IMR-90 (cell line): ENCODE measurements around the gene RPP40. TPM values are rescaled to one million over a fixed set of nuclear protein-coding genes. Genes with fewer than 3 reads are reported as not detected.
A peak's percentile ranks its signal among the peaks of the same experiment; 100 is the strongest.

Experiments used
- ATAC-seq: fragments of 200-7000 bp; cut with Tn5 transposase; 2 replicates; pipeline ENCODE4 v1.9.1; 2020; ENCODE audit warnings: low read depth, mild to moderate bottlenecking, moderate library complexity
- BruUV-seq: library from RNA; stranded (reverse); fragments of 400-500 nt; replicated peaks from 2 replicates; lab custom pipeline; 2021; lab: Mats Ljungman, UMichigan
- CTCF ChIA-PET: fragments of 300-600 bp; formaldehyde crosslinking; extraction: SDS; loops from one replicate; lab custom pipeline; 2021; ENCODE audit warnings: antibody characterized with exemption; lab: Yijun Ruan, JAX
- POLR2A ChIA-PET: fragments of 300-600 bp; sonication (Branson Sonifier 250); formaldehyde crosslinking; loops from one replicate; lab custom pipeline; 2022; ENCODE audit warnings: antibody characterized with exemption; ENCODE audit not compliant: unreplicated experiment; lab: Charles Lee
- DNase-seq: peaks from one replicate; pipeline ENCODE4 v3.0.0; 2013
- H2AFZ ChIP-seq: replicated peaks from 2 replicates; pipeline ENCODE3; 2013; ENCODE audit warnings: low read length, mild to moderate bottlenecking; ENCODE audit not compliant: poor library complexity
- H2AK5ac ChIP-seq: 2 replicates; pipeline ENCODE4 v1.6.1; 2013; ENCODE audit warnings: low read depth, low read length, inconsistent platforms
- H2AK9ac ChIP-seq: replicated peaks from 2 replicates; pipeline ENCODE3; 2013; ENCODE audit warnings: mild to moderate bottlenecking, low read depth, low read length, moderate library complexity; ENCODE audit not compliant: poor library complexity
- H2BK120ac ChIP-seq: 2 replicates; pipeline ENCODE4 v1.6.1; 2013; ENCODE audit warnings: low read depth, low read length, inconsistent platforms
- H2BK15ac ChIP-seq: 3 replicates; pipeline ENCODE4 v1.6.1; 2013; ENCODE audit warnings: low read depth, low read length, inconsistent platforms
- H2BK20ac ChIP-seq: 2 replicates; pipeline ENCODE4 v1.6.1; 2013; ENCODE audit warnings: low read depth, mild to moderate bottlenecking, inconsistent platforms, low read length, moderate library complexity
- H2BK5ac ChIP-seq: 2 replicates; pipeline ENCODE4 v1.6.1; 2013; ENCODE audit warnings: mild to moderate bottlenecking, low read depth, low read length, inconsistent platforms; ENCODE audit not compliant: poor library complexity, severe bottlenecking
- H3K14ac ChIP-seq: replicated peaks from 2 replicates; pipeline ENCODE4 v1.6.1; 2013; ENCODE audit warnings: low read depth, low read length, inconsistent platforms
- H3K18ac ChIP-seq: 2 replicates; pipeline ENCODE4 v1.6.1; 2013; ENCODE audit warnings: low read depth, low read length, control low read depth
- H3K23ac ChIP-seq: 2 replicates; pipeline ENCODE4 v1.6.1; 2013; ENCODE audit warnings: low read depth, low read length, inconsistent platforms
- H3K27ac ChIP-seq: 2 replicates; pipeline ENCODE4 v1.5.1; 2013; ENCODE audit warnings: mild to moderate bottlenecking, control low read depth, low read length; ENCODE audit not compliant: insufficient read depth
- H3K27me3 ChIP-seq: 2 replicates; pipeline ENCODE4 v1.6.1; 2013; ENCODE audit warnings: low read length; ENCODE audit not compliant: control insufficient read depth, insufficient read depth
- H3K36me3 ChIP-seq: 2 replicates; pipeline ENCODE4 v1.6.1; 2013; ENCODE audit warnings: low read length, mixed read lengths; ENCODE audit not compliant: control insufficient read depth, insufficient read depth
- H3K4ac ChIP-seq: 2 replicates; pipeline ENCODE4 v1.6.1; 2013; ENCODE audit warnings: low read depth, low read length, inconsistent platforms
- H3K4me1 ChIP-seq: 2 replicates; pipeline ENCODE4 v1.6.1; 2013; ENCODE audit warnings: low read length, mixed read lengths; ENCODE audit not compliant: control insufficient read depth, insufficient read depth
- H3K4me2 ChIP-seq: 2 replicates; pipeline ENCODE4 v1.6.1; 2013; ENCODE audit warnings: low read depth, mild to moderate bottlenecking, control low read depth, low read length, moderate library complexity
- H3K4me3 ChIP-seq: 2 replicates; pipeline ENCODE4 v1.5.1; 2013; ENCODE audit warnings: low read depth, mild to moderate bottlenecking, control low read depth, low read length, moderate library complexity; ENCODE audit not compliant: insufficient read depth
- H3K56ac ChIP-seq: 2 replicates; pipeline ENCODE4 v1.6.1; 2013; ENCODE audit warnings: low read length, inconsistent platforms; ENCODE audit not compliant: insufficient read depth; ENCODE audit errors: extremely low read depth
- H3K79me1 ChIP-seq, 2 experiments: 2 replicates each; pipeline ENCODE4 v1.6.1; 2013; ENCODE audit warnings: low read length in 2 of 2, inconsistent platforms in 1 of 2, low read depth in 1 of 2
- H3K9ac ChIP-seq: 2 replicates; pipeline ENCODE4 v1.6.1; 2013; ENCODE audit warnings: low read depth, low read length, control low read depth
- H3K9me1 ChIP-seq: 2 replicates; pipeline ENCODE4 v1.6.1; 2013; ENCODE audit warnings: low read length, inconsistent platforms; ENCODE audit not compliant: insufficient read depth
- H3K9me3 ChIP-seq: 2 replicates; pipeline ENCODE4 v1.6.1; 2013; ENCODE audit warnings: low read length; ENCODE audit not compliant: control insufficient read depth, insufficient read depth
- H4K20me1 ChIP-seq: 2 replicates; pipeline ENCODE4 v1.6.1; 2013; ENCODE audit warnings: low read length, inconsistent platforms; ENCODE audit not compliant: insufficient read depth
- H4K5ac ChIP-seq: 2 replicates; pipeline ENCODE4 v1.6.1; 2013; ENCODE audit warnings: mild to moderate bottlenecking, low read depth, low read length, control low read depth
- H4K8ac ChIP-seq, 2 experiments: 2 replicates each; pipeline ENCODE4 v1.6.1; 2013; ENCODE audit warnings: low read depth in 2 of 2, low read length in 2 of 2, control low read depth in 1 of 2, inconsistent platforms in 1 of 2
- H4K91ac ChIP-seq: 2 replicates; pipeline ENCODE4 v1.6.1; 2013; ENCODE audit warnings: low read depth, low read length, inconsistent platforms; ENCODE audit not compliant: insufficient read depth
- BHLHE40 ChIP-seq: fragments of 150-350 bp; IDR thresholded peaks from 2 replicates; pipeline ENCODE4 v1.6.1; 2016; ENCODE audit warnings: mild to moderate bottlenecking, low read depth, low read length
- CEBPB ChIP-seq: IDR thresholded peaks from 2 replicates; pipeline ENCODE4 v1.6.1; 2012; ENCODE audit warnings: low read depth, low read length, improper control_type of control experiment
- CHD1 ChIP-seq: IDR thresholded peaks from 2 replicates; pipeline ENCODE4 v1.6.1; 2012; ENCODE audit warnings: low read depth, low read length, improper control_type of control experiment
- FOS ChIP-seq: fragments of 150-350 bp; IDR thresholded peaks from 2 replicates; pipeline ENCODE4 v1.6.1; 2016; ENCODE audit warnings: low read depth, low read length
- MAFK ChIP-seq: IDR thresholded peaks from 2 replicates; pipeline ENCODE4 v1.6.1; 2012; ENCODE audit warnings: low read depth, low read length, improper control_type of control experiment
- MAZ ChIP-seq: IDR thresholded peaks from 2 replicates; pipeline ENCODE4 v1.6.1; 2012; ENCODE audit warnings: low read depth, mild to moderate bottlenecking, low read length, improper control_type of control experiment, moderate library complexity, borderline replicate concordance
- NFE2L2 ChIP-seq: fragments of 150-350 bp; IDR thresholded peaks from 2 replicates; pipeline ENCODE4 v1.6.1; 2016; ENCODE audit warnings: low read depth, mild to moderate bottlenecking, low read length
- POLR2A ChIP-seq: IDR thresholded peaks from 2 replicates; pipeline ENCODE4 v1.6.1; 2012; ENCODE audit warnings: mild to moderate bottlenecking, low read depth, low read length
- RAD21 ChIP-seq: IDR thresholded peaks from 2 replicates; pipeline ENCODE4 v1.6.1; 2012; ENCODE audit warnings: low read length, improper control_type of control experiment
- RCOR1 ChIP-seq: IDR thresholded peaks from 2 replicates; pipeline ENCODE4 v1.6.1; 2012; ENCODE audit warnings: mild to moderate bottlenecking, low read length, improper control_type of control experiment; ENCODE audit not compliant: insufficient replicate concordance
- RFX5 ChIP-seq: IDR thresholded peaks from 2 replicates; pipeline ENCODE4 v1.8.0; 2012; ENCODE audit warnings: low read depth, mild to moderate bottlenecking, low read length, moderate library complexity
- SMC3 ChIP-seq: fragments of 150-350 bp; IDR thresholded peaks from 2 replicates; pipeline ENCODE4 v1.6.1; 2016; ENCODE audit warnings: low read depth, mild to moderate bottlenecking, antibody characterized with exemption, low read length, moderate library complexity
- WGBS, 2 experiments: methylation state at CpG; one replicate each; pipeline versions ENCODE4 v1.1.5 to v1.1.7; 2013; ENCODE audit warnings: missing lambda C conversion rate in 2 of 2; ENCODE audit not compliant: insufficient read length in 1 of 2; ENCODE audit errors: extremely low coverage in 2 of 2; 5-methylcytosine and 5-hydroxymethylcytosine counted together
- dilution Hi-C: fragments of 300-500 bp; cut with HindIII; formaldehyde crosslinking; loops from one replicate; pipeline ENCODE4 v1.14.3; 2018; ENCODE audit warnings: low sequenced_read_pairs; ENCODE audit not compliant: unreplicated experiment
- in situ Hi-C: fragments of 300-500 bp; cut with MboI; formaldehyde crosslinking; loops from 3 replicates; pipeline ENCODE4 v1.14.3; 2019; ENCODE audit warnings: low sequenced_read_pairs, inconsistent platforms, mixed read lengths
- intact Hi-C: fragments of 100-400 bp; cut with micrococcal nuclease; formaldehyde crosslinking; loops from 2 replicates; pipeline ENCODE4 v1.10.0; 2022
- polyA plus RNA-seq, 3 experiments: library from polyadenylated mRNA; depleted of rRNA; stranded (reverse); fragments of >200 nt; gene quantifications; 2 replicates each; pipeline ENCODE4 v1.2.3, GENCODE V29; 2012; ENCODE audit warnings: low replicate concordance in 1 of 3
- total RNA-seq: library from RNA; depleted of rRNA; stranded (reverse); fragments of >200 nt; gene quantifications from 2 replicates; pipeline ENCODE4 v1.2.3, GENCODE V29; 2012
- TF ChIP-seq, protein P1 (sequence below): fragments of 150-350 bp; IDR thresholded peaks from 2 replicates; pipeline ENCODE4 v1.6.1; 2016; ENCODE audit warnings: low read depth, mild to moderate bottlenecking, low read length, moderate library complexity, borderline replicate concordance
- TF ChIP-seq, protein P2 (sequence below): conservative IDR thresholded peaks from 2 replicates; pipeline ENCODE4 v1.5.1; 2012; ENCODE audit warnings: mild to moderate bottlenecking, low read depth, low read length, improper control_type of control experiment
- TF ChIP-seq, protein P3 (sequence below): fragments of 150-350 bp; IDR thresholded peaks from 2 replicates; pipeline ENCODE4 v1.6.1; 2017; ENCODE audit warnings: mild to moderate bottlenecking, antibody characterized with exemption, low read length, low read depth

Gene RPP40
- total and polyA plus RNA-seq, 2 of the 4 experiments (the other 2 are of a cell fraction), result 8.1 to 22.2 TPM

DNA sequence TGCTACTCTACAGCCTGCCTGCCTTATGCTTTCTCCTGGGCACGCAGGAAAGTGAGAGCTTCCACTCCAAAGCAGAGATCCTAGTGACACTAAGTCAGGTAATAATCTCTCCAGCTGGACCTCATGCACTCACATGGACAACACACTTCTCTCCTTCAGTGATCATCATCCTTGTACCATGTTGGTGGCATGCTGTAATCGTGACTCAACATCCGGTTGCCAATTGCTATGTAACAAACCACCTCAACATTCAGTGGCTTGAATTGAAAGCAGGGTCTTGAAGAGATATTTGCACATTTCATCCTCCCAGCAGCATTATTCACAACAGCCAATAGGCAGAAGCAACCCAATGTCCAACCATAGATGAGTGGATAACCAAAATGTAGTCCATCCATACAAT, 41.0 kb upstream of the RPP40 start:
- no peak overlapping the region for H2BK20ac ChIP-seq
- no peaks in the 10 kb centered on the region for H3K36me3 ChIP-seq
- no peak overlapping the region for H2BK5ac ChIP-seq
- no peak overlapping the region for H3K18ac ChIP-seq
- no peak overlapping the region for H3K9ac ChIP-seq
- no peak overlapping the region for H2AK5ac ChIP-seq
- no peak overlapping the region for H4K91ac ChIP-seq
- 0 out of 2 replicates have a peak, but pooled peaks cover 3% of the 10 kb centered on the region for H3K9me1 ChIP-seq
- dilution Hi-C loops, result no loop called here
- H4K5ac ChIP-seq, result no peak overlapping the region
- 87% methylated on average over 3 of the region's 3 CpGs; no CpG with 5 or more reads in 1 of the 2 experiments for WGBS, 2 experiments
- no peak for TF ChIP-seq RAD21
- no peak for TF ChIP-seq SMC3
- TF ChIP-seq CEBPB, result no peak
- no peak for TF ChIP-seq RFX5
- no peak for TF ChIP-seq NFE2L2
- no peak for TF ChIP-seq BHLHE40
- TF ChIP-seq, protein P1, sequence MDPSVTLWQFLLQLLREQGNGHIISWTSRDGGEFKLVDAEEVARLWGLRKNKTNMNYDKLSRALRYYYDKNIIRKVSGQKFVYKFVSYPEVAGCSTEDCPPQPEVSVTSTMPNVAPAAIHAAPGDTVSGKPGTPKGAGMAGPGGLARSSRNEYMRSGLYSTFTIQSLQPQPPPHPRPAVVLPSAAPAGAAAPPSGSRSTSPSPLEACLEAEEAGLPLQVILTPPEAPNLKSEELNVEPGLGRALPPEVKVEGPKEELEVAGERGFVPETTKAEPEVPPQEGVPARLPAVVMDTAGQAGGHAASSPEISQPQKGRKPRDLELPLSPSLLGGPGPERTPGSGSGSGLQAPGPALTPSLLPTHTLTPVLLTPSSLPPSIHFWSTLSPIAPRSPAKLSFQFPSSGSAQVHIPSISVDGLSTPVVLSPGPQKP, result no peak
- TF ChIP-seq RCOR1, result no peak
- TF ChIP-seq FOS, result no peak
- TF ChIP-seq, protein P2, sequence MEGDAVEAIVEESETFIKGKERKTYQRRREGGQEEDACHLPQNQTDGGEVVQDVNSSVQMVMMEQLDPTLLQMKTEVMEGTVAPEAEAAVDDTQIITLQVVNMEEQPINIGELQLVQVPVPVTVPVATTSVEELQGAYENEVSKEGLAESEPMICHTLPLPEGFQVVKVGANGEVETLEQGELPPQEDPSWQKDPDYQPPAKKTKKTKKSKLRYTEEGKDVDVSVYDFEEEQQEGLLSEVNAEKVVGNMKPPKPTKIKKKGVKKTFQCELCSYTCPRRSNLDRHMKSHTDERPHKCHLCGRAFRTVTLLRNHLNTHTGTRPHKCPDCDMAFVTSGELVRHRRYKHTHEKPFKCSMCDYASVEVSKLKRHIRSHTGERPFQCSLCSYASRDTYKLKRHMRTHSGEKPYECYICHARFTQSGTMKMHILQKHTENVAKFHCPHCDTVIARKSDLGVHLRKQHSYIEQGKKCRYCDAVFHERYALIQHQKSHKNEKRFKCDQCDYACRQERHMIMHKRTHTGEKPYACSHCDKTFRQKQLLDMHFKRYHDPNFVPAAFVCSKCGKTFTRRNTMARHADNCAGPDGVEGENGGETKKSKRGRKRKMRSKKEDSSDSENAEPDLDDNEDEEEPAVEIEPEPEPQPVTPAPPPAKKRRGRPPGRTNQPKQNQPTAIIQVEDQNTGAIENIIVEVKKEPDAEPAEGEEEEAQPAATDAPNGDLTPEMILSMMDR, result no peak
- TF ChIP-seq CHD1, result no peak
- no peak for TF ChIP-seq MAFK
- TF ChIP-seq, protein P3, sequence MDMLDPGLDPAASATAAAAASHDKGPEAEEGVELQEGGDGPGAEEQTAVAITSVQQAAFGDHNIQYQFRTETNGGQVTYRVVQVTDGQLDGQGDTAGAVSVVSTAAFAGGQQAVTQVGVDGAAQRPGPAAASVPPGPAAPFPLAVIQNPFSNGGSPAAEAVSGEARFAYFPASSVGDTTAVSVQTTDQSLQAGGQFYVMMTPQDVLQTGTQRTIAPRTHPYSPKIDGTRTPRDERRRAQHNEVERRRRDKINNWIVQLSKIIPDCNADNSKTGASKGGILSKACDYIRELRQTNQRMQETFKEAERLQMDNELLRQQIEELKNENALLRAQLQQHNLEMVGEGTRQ, result no peak
- TF ChIP-seq POLR2A, result no peak
- TF ChIP-seq MAZ, result no peak
- H2BK120ac ChIP-seq, result no peak overlapping the region
- H3K14ac ChIP-seq, result no peak overlapping the region
- intact Hi-C loops, result no loop called here
- no peaks in the 10 kb centered on the region for H3K79me1 ChIP-seq
- DNase-seq (no peak), ATAC-seq (no peak)
- H3K4ac ChIP-seq, result no peak overlapping the region
- peaks cover 2% of the 10 kb centered on the region; the same call in 1 of the 2 replicates for H3K9me3 ChIP-seq
- BruUV-seq, result no TSS peak
- H3K56ac ChIP-seq, result no peak overlapping the region
- no peak overlapping the region for H2BK15ac ChIP-seq
- no peaks in the 10 kb centered on the region for H4K20me1 ChIP-seq
- no peak overlapping the region for H4K8ac ChIP-seq
- no peak overlapping the region for H3K27ac ChIP-seq
- H3K23ac ChIP-seq, result no peak overlapping the region
- H3K4me1 ChIP-seq, result peaks cover 2% of the 10 kb centered on the region
- CTCF ChIA-PET, result no interaction called here
- H3K4me2 ChIP-seq, result peak overlapping the region; percentile 64; the same call in 1 of the 2 replicates
- no peaks in the 10 kb centered on the region for H3K27me3 ChIP-seq
- no peak overlapping the region for H2AFZ ChIP-seq
- no peak overlapping the region for H2AK9ac ChIP-seq
- no peak overlapping the region for H3K4me3 ChIP-seq
- POLR2A ChIA-PET, result interaction anchor here (0.6 kb wide), 1 partner anchor 116 kb away, joined by 4 read pairs; no protein-coding TSS in a partner anchor
- in situ Hi-C loops, result no loop called here
